ENCODE measurements around the gene ATF7.

- TF ChIP-seq RXRA (IDR thresholded peaks at IDR 0.05; ENCODE audit: borderline replicate concordance, low read depth), result no peak
- no peak for TF ChIP-seq EZH2phosphoT487 (IDR thresholded peaks at IDR 0.05; ENCODE audit: borderline replicate concordance, low read depth)
- no peak for TF ChIP-seq NFIC (IDR thresholded peaks at IDR 0.05; ENCODE audit: borderline replicate concordance)
- TF ChIP-seq, protein P1, sequence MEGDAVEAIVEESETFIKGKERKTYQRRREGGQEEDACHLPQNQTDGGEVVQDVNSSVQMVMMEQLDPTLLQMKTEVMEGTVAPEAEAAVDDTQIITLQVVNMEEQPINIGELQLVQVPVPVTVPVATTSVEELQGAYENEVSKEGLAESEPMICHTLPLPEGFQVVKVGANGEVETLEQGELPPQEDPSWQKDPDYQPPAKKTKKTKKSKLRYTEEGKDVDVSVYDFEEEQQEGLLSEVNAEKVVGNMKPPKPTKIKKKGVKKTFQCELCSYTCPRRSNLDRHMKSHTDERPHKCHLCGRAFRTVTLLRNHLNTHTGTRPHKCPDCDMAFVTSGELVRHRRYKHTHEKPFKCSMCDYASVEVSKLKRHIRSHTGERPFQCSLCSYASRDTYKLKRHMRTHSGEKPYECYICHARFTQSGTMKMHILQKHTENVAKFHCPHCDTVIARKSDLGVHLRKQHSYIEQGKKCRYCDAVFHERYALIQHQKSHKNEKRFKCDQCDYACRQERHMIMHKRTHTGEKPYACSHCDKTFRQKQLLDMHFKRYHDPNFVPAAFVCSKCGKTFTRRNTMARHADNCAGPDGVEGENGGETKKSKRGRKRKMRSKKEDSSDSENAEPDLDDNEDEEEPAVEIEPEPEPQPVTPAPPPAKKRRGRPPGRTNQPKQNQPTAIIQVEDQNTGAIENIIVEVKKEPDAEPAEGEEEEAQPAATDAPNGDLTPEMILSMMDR (IDR thresholded peaks at IDR 0.05), result no peak
- TF ChIP-seq GABPA (IDR thresholded peaks at IDR 0.05; ENCODE audit: low read depth), result no peak
- TF ChIP-seq MXI1 (IDR thresholded peaks at IDR 0.05; ENCODE audit: low read depth, low read length), result no peak
- TF ChIP-seq MEF2A (IDR thresholded peaks at IDR 0.05; ENCODE audit: borderline replicate concordance, low read depth), result no peak
- no peak for TF ChIP-seq RCOR1 (IDR thresholded peaks at IDR 0.05; ENCODE audit: low read length)
- TF ChIP-seq EP300 (IDR thresholded peaks at IDR 0.05; ENCODE audit: borderline replicate concordance in 1 of 2, low read depth in 1 of 2, low read length in 1 of 2), result no peak
- TF ChIP-seq POLR2AphosphoS5 (IDR thresholded peaks at IDR 0.05; ENCODE audit: low read depth, low read length), result no peak
- TF ChIP-seq CHD2 (IDR thresholded peaks at IDR 0.05; ENCODE audit: low read length, partially characterized antibody), result no peak
- TF ChIP-seq TEAD4 (IDR thresholded peaks at IDR 0.05; ENCODE audit: borderline replicate concordance, insufficient read depth), result no peak
- TF ChIP-seq YY1 (IDR thresholded peaks at IDR 0.05; ENCODE audit: low read depth), result no peak
Observed at GRCh38 chr12:53644133-53644532, 18.0 kb upstream of the ATF7 start.

Data from SK-N-SH (cell line).